PC-9 (cell line): Measurements from ENCODE around the gene C1orf21. TPM values are rescaled to one million over a fixed set of nuclear protein-coding genes. Genes with fewer than 3 reads are reported as not detected.

Experiments used
- BruUV-seq: library from RNA; stranded (reverse); fragments of 400-500 nt; replicated peaks from 2 replicates; lab custom pipeline; 2021; lab: Mats Ljungman, UMichigan
- CTCF ChIA-PET: fragments of 300-600 bp; sonication (Branson Sonifier 250); formaldehyde crosslinking; loops from one replicate; lab custom pipeline; 2022; ENCODE audit warnings: antibody characterized with exemption; lab: Charles Lee
- POLR2A ChIA-PET: fragments of 300-600 bp; sonication (Branson Sonifier 250); formaldehyde crosslinking; loops from one replicate; lab custom pipeline; 2022; ENCODE audit warnings: antibody characterized with exemption; ENCODE audit not compliant: unreplicated experiment; lab: Charles Lee
- DNase-seq, 2 experiments: peaks; one replicate each; pipeline versions ENCODE4 v3.0.0 to v3.0.0-alpha.2; 2015 to 2022; ENCODE audit warnings: mixed read lengths in 1 of 2
- H2AFZ ChIP-seq: fragments of 200-600 bp; sonication (generic); 2 replicates; pipeline ENCODE4 v1.8.1; 2017; ENCODE audit warnings: antibody characterized with exemption
- H3F3A ChIP-seq: fragments of 200-600 bp; sonication (generic); 2 replicates; pipeline ENCODE4 v1.8.1; 2017; ENCODE audit warnings: antibody characterized with exemption, mild to moderate bottlenecking, low read depth; ENCODE audit not compliant: insufficient read depth
- H3K27ac ChIP-seq: fragments of 200-600 bp; sonication (generic); 2 replicates; pipeline ENCODE4 v1.6.1; 2016; ENCODE audit warnings: mixed run types
- H3K27me3 ChIP-seq: fragments of 200-600 bp; sonication (generic); 2 replicates; pipeline ENCODE4 v1.6.1; 2016; ENCODE audit warnings: low read depth, mixed run types; ENCODE audit not compliant: insufficient read depth
- H3K36me3 ChIP-seq: fragments of 200-600 bp; sonication (generic); 2 replicates; pipeline ENCODE4 v1.6.1; 2016; ENCODE audit warnings: low read depth, mixed run types
- H3K4me1 ChIP-seq: fragments of 200-600 bp; sonication (generic); replicated peaks from 2 replicates; pipeline ENCODE4 v1.6.1; 2016; ENCODE audit warnings: mixed run types; ENCODE audit not compliant: insufficient read depth
- H3K4me2 ChIP-seq: fragments of 200-600 bp; sonication (generic); 2 replicates; pipeline ENCODE4 v1.6.1; 2017; ENCODE audit warnings: mixed run types
- H3K4me3 ChIP-seq: fragments of 200-600 bp; sonication (generic); 2 replicates; pipeline ENCODE4 v1.6.1; 2016; ENCODE audit warnings: mixed run types
- H3K79me2 ChIP-seq: fragments of 200-600 bp; sonication (generic); 2 replicates; pipeline ENCODE4 v1.6.1; 2017; ENCODE audit warnings: low read depth, mixed run types
- H3K9me2 ChIP-seq: fragments of 200-600 bp; sonication (generic); 2 replicates; pipeline ENCODE4 v1.8.1; 2017; ENCODE audit warnings: mild to moderate bottlenecking; ENCODE audit not compliant: insufficient read depth
- H3K9me3 ChIP-seq: fragments of 200-600 bp; sonication (generic); 2 replicates; pipeline ENCODE4 v1.8.1; 2016; ENCODE audit warnings: low read depth; ENCODE audit not compliant: insufficient read depth
- H4K20me1 ChIP-seq: fragments of 200-600 bp; sonication (generic); 2 replicates; pipeline ENCODE4 v1.8.1; 2017; ENCODE audit not compliant: insufficient read depth
- EZH2 ChIP-seq: fragments of 200-600 bp; sonication (generic); IDR thresholded peaks from 2 replicates; pipeline ENCODE4 v1.8.0; 2017; ENCODE audit warnings: antibody characterized with exemption, low read depth
- intact Hi-C: fragments of 100-400 bp; cut with micrococcal nuclease; formaldehyde crosslinking; loops from one replicate; pipeline ENCODE4 v1.10.0; 2022; ENCODE audit not compliant: unreplicated experiment
- total RNA-seq: library from RNA; stranded (reverse); gene quantifications from 2 replicates; pipeline ENCODE4 v1.2.3, GENCODE V29; 2021
- TF ChIP-seq, protein P1 (sequence below): fragments of 200-600 bp; sonication (generic); conservative IDR thresholded peaks from 2 replicates; pipeline ENCODE4 v1.6.1; 2017; ENCODE audit warnings: mixed run types, antibody characterized with exemption, mild to moderate bottlenecking, moderate library complexity

C1orf21 gene
- total RNA-seq, 1 experiment from 2014 or later: 13.8 TPM

DNA sequence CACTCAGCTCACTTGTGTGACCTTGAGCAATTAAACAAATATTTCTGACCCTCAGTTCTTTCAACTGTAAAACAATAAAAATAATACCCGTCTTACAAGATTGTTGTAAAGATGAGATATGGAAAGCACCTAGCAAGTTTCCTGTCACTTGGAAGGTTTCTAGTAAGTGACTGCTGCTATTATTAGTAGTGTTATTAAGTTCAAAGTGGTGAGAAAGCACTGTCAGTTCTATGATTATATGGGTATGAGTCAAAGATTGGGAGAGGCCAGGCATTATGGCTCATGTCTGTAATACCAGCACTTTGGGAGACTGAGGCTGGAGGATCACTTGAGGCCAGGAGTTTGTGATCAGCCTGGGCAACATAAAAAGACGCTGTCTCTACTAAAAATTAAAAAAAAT, 145.4 kb downstream of the C1orf21 start:
- BruUV-seq: no TSS peak
- POLR2A ChIA-PET: interaction anchor here (0.6 kb wide), 1 partner anchor 55 kb away, joined by 4 read pairs; no protein-coding TSS in a partner anchor

DNA sequence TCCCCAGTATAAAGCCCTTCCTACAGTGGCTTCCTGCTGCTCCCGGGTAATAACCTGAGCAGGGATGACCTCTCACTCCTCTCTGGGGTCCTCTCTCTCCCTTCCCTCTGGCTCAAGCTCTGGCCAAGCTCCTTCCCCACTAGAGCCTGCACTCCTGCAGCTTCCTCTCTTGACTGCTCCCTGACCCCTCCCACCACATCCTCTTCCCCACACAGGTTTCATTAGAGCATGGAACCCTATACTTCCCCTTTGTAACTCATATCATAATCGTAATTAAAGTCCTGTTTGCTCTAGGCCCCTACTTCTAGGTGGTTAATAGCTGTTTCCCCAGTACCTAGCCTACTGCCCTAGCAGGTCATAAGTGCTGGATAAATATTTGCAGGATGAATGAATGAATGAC, 146.2 kb downstream of the C1orf21 start:
- no TSS peak for BruUV-seq
- no peak overlapping the region for H3K4me2 ChIP-seq
- H3K79me2 ChIP-seq: no peaks in the 10 kb centered on the region
- TF ChIP-seq EZH2: no peak
- TF ChIP-seq, protein P1, sequence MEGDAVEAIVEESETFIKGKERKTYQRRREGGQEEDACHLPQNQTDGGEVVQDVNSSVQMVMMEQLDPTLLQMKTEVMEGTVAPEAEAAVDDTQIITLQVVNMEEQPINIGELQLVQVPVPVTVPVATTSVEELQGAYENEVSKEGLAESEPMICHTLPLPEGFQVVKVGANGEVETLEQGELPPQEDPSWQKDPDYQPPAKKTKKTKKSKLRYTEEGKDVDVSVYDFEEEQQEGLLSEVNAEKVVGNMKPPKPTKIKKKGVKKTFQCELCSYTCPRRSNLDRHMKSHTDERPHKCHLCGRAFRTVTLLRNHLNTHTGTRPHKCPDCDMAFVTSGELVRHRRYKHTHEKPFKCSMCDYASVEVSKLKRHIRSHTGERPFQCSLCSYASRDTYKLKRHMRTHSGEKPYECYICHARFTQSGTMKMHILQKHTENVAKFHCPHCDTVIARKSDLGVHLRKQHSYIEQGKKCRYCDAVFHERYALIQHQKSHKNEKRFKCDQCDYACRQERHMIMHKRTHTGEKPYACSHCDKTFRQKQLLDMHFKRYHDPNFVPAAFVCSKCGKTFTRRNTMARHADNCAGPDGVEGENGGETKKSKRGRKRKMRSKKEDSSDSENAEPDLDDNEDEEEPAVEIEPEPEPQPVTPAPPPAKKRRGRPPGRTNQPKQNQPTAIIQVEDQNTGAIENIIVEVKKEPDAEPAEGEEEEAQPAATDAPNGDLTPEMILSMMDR: no peak
- no peaks in the 10 kb centered on the region for H4K20me1 ChIP-seq
- no peaks in the 10 kb centered on the region for H3K27me3 ChIP-seq
- ChIA-PET CTCF (no interaction called here), POLR2A (no interaction called here)
- no peak overlapping the region for H3K4me3 ChIP-seq
- no peak overlapping the region for H2AFZ ChIP-seq
- no peak overlapping the region for H3K27ac ChIP-seq
- H3K9me3 ChIP-seq: no peaks in the 10 kb centered on the region; the same call in 1 of the 2 replicates
- intact Hi-C loops: no loop called here
- H3F3A ChIP-seq: no peaks in the 10 kb centered on the region
- H3K36me3 ChIP-seq: no peaks in the 10 kb centered on the region
- DNase-seq: no peak
- 0 out of 2 replicates have a peak, but pooled peaks cover 4% of the 10 kb centered on the region for H3K9me2 ChIP-seq
- H3K4me1 ChIP-seq: no peaks in the 10 kb centered on the region

More for the DNA sequence above, 145.4 kb downstream of the C1orf21 start:
- Histone ChIP-seq H2AFZ (no peak overlapping the region), H3K36me3 (no peaks in the 10 kb centered on the region), H3K4me1 (no peaks in the 10 kb centered on the region), H4K20me1 (no peaks in the 10 kb centered on the region), H3K27ac (no peak overlapping the region), H3K9me3 (no peaks in the 10 kb centered on the region; the same call in 1 of the 2 replicates), H3F3A (no peaks in the 10 kb centered on the region), H3K9me2 (0 out of 2 replicates have a peak, but pooled peaks cover 4% of the 10 kb centered on the region), H3K4me3 (no peak overlapping the region), H3K27me3 (no peaks in the 10 kb centered on the region), H3K4me2 (no peak overlapping the region), H3K79me2 (no peaks in the 10 kb centered on the region)
- CTCF ChIA-PET: no interaction called here
- intact Hi-C loops: no loop called here
- no peak for DNase-seq
- TF ChIP-seq EZH2: no peak
- TF ChIP-seq, protein P1: no peak

- Histone ChIP-seq H3K9me2 (0 out of 2 replicates have a peak, but pooled peaks cover 4% of the 10 kb centered on the region), H4K20me1 (no peaks in the 10 kb centered on the region), H3K9me3 (no peaks in the 10 kb centered on the region; the same call in 1 of the 2 replicates), H3F3A (no peaks in the 10 kb centered on the region), H3K79me2 (no peaks in the 10 kb centered on the region), H3K27me3 (no peaks in the 10 kb centered on the region), H3K4me2 (no peak overlapping the region), H3K4me1 (no peaks in the 10 kb centered on the region), H3K27ac (no peak overlapping the region), H3K4me3 (no peak overlapping the region), H3K36me3 (no peaks in the 10 kb centered on the region), H2AFZ (no peak overlapping the region)
- ChIA-PET POLR2A (interaction anchor here (0.6 kb wide), 1 partner anchor 147 kb away, joined by 6 read pairs; the partner anchor contains the start of gene C1orf21), CTCF (no interaction called here)
- intact Hi-C loops: no loop called here
- no TSS peak for BruUV-seq
- no peak for TF ChIP-seq EZH2
- TF ChIP-seq, protein P1: no peak
- no peak for DNase-seq
Observed at GRCh38 chr1:184533915-184534314, 147.1 kb downstream of the C1orf21 start.
